ENCODE data around the gene DSP.

The DSP gene

DNA sequence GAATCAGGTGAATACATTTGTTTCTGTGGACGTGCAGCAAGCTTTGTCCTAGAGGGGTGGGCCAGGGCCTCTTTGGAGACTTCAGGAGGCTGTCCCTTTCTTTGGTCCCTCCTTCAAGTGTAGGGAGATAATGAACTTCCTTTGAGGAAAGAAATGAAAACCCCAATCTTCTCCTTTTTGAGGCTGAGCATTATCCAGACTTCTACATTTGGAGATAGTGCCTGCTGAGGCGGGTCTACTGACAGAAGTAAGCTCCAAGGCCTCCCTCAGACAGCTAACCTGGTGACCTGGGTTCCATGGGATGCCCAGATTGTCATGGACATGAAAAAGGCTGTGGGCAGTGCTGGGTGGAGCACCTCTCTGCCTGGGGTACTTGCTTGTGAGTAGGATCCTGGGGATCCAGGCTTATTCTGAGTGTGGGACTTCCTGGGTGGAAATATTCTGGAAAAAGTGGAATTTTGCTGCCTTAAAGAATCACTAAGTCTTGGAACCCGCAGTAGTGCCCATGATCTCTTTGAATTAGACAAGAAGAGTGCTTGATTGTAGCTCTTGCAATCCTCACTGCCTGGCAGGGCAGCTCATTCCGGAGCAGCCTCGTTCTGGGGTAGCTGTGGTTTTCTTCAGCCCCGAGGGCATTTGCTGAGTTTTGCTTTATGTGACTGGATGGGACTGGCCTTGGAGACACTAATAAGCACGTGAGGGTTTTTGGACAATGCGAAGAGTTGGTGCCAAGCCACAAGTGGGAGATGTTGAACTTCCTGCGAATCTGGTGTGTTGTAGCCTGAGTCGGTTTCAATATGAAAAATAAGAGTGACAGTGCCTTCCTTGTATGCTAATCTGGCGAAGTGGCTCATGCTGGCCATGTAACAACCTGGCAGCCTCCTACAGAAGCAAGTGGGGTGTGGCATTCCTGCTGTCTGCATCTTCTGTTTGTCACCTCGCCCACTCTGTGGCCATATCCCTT is 76.6 kb downstream of the DSP start:
- peak; percentile 93 to 97 for DNase-seq (ENCODE audit: low read depth in 2 of 2)
- TF ChIP-seq, protein P1, sequence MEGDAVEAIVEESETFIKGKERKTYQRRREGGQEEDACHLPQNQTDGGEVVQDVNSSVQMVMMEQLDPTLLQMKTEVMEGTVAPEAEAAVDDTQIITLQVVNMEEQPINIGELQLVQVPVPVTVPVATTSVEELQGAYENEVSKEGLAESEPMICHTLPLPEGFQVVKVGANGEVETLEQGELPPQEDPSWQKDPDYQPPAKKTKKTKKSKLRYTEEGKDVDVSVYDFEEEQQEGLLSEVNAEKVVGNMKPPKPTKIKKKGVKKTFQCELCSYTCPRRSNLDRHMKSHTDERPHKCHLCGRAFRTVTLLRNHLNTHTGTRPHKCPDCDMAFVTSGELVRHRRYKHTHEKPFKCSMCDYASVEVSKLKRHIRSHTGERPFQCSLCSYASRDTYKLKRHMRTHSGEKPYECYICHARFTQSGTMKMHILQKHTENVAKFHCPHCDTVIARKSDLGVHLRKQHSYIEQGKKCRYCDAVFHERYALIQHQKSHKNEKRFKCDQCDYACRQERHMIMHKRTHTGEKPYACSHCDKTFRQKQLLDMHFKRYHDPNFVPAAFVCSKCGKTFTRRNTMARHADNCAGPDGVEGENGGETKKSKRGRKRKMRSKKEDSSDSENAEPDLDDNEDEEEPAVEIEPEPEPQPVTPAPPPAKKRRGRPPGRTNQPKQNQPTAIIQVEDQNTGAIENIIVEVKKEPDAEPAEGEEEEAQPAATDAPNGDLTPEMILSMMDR (IDR thresholded peaks at IDR 0.05; ENCODE audit: low read depth, low read length): no peak

DNA sequence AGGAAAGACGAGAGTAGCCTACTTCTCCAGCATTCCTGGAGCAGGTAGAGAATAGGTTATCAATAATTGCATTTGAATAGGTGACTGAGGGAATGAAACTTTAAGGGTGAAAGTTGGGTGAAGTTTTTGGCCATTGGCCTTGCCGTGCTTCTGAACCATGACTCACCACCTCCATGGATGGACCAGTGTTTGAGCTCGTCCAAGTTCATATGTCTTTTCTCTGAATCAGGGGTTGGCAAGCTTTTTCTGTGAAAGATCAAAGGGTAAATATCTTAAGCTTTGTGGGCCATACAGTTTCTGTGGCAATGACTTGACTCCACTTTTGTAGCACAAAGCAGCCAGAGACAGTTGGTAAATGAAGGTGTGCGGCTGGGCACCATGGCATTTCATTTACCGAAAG is 80.3 kb downstream of the DSP start:
- TF ChIP-seq, protein P1 (IDR thresholded peaks at IDR 0.05; ENCODE audit: low read depth, low read length): no peak
- DNase-seq (ENCODE audit: low read depth in 2 of 2): peak; percentile 47 to 71
- no peak overlapping the region for H3K4me3 ChIP-seq (replicated peaks in 1 of 2; ENCODE audit: low read depth in 2 of 2, low read length in 2 of 2)

More for the DNA sequence above, 76.6 kb downstream of the DSP start:
- no peak overlapping the region for H3K4me3 ChIP-seq (replicated peaks in 1 of 2; ENCODE audit: low read depth in 2 of 2, low read length in 2 of 2)

- H3K4me3 ChIP-seq (replicated peaks in 1 of 2; ENCODE audit: low read depth in 2 of 2, low read length in 2 of 2): no peak overlapping the region
Measured at GRCh38 chr6:7624796-7625710, 83.6 kb downstream of the DSP start.

DNA sequence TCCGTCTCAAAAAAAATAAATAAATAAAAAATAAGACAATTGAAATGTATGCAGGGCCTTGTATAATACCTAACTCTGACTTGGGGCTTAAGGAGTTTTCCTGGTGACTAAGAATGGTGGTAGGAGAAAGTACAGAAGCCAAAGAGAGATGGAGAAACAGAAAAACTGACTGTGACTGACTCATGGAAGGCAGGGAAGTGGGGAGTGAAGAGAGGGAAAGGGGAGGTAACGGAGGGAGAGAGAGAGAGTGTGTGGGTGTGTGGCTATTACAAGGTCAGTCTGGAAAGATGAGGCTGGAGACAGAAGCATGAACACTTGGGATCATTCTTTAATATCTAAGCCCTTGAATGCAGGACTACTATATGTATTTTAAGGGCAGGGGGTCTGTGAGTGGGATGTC is 87.0 kb downstream of the DSP start:
- peak; percentile 39 to 78 for DNase-seq (ENCODE audit: low read depth in 2 of 2)
- no peak overlapping the region for H3K4me3 ChIP-seq (replicated peaks in 1 of 2; ENCODE audit: low read depth in 2 of 2, low read length in 2 of 2)
- TF ChIP-seq, protein P1 (IDR thresholded peaks at IDR 0.05; ENCODE audit: low read depth, low read length): no peak

More at GRCh38 chr6:7624796-7625710, 83.6 kb downstream of the DSP start:
- TF ChIP-seq, protein P1 (IDR thresholded peaks at IDR 0.05; ENCODE audit: low read depth, low read length): no peak
- DNase-seq (ENCODE audit: low read depth in 2 of 2): no peak

DNA sequence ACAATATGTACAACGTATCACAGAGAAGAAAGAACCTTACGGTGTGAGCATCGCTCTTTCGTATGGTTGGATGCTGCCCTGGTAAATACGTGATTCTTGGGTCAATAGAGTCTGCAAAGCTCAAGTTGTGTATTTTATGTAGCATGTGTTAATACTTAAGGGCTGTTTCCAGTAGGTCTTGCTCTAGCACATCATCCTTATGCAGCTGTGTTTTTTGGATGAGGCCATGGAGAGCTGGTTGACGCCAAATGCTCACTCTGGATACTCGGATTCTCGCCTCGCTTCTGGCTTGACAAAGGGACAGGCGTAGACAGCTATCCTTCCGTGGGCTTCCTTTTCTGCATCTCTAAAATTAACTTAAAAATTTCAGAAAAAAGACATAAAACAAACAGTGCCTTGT is 87.4 kb downstream of the DSP start:
- TF ChIP-seq, protein P1 (IDR thresholded peaks at IDR 0.05; ENCODE audit: low read depth, low read length): no peak
- H3K4me3 ChIP-seq (replicated peaks in 1 of 2; ENCODE audit: low read depth in 2 of 2, low read length in 2 of 2): no peak overlapping the region
- no peak for DNase-seq (ENCODE audit: low read depth in 2 of 2)

- DNase-seq (ENCODE audit: low read depth in 2 of 2): peak in 1 of 2 donors; percentile 40
- TF ChIP-seq, protein P1 (IDR thresholded peaks at IDR 0.05; ENCODE audit: low read depth, low read length): no peak
- no peak overlapping the region for H3K4me3 ChIP-seq (replicated peaks in 1 of 2; ENCODE audit: low read depth in 2 of 2, low read length in 2 of 2)
Measured at GRCh38 chr6:7629321-7629720, 87.8 kb downstream of the DSP start.

Measured in cardiac fibroblast (primary cell).